ENCODE data around the gene RHBDD3.

The RHBDD3 gene

DNA sequence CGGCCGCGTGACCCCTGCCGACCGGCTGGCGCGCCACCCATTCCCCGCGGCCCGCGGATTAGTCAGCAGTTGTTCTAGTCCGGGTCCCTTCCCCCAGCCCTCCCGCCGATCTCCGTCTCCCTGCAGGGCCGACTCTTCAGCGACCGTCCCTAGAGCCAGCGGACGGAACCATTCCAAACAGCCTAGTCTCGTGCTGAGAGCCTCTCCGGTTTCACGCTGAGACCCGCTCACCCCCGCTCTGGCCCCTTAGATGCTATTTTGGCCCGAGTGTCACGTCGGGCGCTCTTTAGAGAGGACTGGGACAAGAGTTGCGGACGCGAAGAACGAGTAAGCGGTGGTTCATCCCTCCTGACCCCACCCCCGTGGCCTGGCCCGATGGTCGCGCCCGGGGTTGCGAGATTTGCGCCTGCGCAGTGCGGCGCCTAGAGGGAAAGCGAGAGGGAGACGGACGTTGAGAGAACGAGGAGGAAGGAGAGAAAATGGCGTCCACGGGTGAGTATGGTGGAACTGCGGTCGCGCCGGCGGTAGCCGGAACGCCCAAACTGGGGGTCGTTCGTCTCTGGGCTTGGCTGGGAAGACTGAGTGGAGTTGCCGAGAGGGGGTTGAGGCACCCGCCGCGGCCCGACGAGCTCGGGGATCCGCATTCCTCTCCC lies at the start of gene RHBDD3, which contains the start of gene EWSR1:
Gene RHBDD3 (minus strand): TSS at position 124 of the 653 bp plus-strand sequence. CDS start 2,355 bp downstream, outside the sequence.
Gene EWSR1 (plus strand): TSS at position 411 of the 653 bp plus-strand sequence. CDS start 69 bp downstream, at position 480.
- DNase-seq, result peak; percentile 83

DNA sequence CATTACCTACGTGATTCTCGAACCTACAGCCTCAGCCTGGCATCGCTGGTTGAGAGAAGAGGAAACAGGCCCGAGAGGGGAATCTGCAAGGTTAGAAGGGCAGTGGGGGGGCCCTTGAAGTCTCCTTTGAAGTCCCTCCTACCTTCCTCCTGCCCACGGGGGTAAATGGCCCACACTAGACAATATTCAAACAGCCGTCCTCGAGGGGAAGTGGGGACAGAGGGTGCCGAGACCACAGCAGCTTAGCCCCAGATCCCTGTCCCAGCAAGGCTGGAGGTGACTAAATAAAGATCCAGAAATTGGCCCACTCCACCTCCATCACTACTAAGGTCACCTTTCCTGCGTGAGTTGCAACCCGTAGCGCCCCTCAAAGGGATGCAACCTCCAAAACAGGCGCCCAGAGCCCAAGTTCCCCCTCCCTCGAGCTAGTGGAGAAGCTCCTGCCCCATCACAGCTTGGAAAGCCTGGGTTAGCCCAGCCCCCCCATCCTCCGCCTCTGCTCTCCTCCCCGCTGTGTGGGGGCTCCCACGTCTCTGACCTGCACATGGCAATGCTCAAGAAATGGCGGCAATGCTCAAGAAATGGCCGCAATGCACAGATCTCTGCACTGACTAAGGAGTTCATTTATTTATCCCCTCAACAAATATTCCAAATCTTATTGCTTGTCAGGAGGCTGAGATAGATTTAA lies 48.5 kb upstream of the RHBDD3 start:
- no peak for DNase-seq

- no peak for DNase-seq
Observed at GRCh38 chr22:29315286-29316140, 47.7 kb upstream of the RHBDD3 start, which contains the start of gene RASL10A. Gene RASL10A (minus strand): TSS chr22:29315697. CDS start chr22:29315246, 451 bp downstream.

GRCh38 chr22:29314537-29315285 lies 46.9 kb upstream of the RHBDD3 start:
- no peak for DNase-seq

DNA sequence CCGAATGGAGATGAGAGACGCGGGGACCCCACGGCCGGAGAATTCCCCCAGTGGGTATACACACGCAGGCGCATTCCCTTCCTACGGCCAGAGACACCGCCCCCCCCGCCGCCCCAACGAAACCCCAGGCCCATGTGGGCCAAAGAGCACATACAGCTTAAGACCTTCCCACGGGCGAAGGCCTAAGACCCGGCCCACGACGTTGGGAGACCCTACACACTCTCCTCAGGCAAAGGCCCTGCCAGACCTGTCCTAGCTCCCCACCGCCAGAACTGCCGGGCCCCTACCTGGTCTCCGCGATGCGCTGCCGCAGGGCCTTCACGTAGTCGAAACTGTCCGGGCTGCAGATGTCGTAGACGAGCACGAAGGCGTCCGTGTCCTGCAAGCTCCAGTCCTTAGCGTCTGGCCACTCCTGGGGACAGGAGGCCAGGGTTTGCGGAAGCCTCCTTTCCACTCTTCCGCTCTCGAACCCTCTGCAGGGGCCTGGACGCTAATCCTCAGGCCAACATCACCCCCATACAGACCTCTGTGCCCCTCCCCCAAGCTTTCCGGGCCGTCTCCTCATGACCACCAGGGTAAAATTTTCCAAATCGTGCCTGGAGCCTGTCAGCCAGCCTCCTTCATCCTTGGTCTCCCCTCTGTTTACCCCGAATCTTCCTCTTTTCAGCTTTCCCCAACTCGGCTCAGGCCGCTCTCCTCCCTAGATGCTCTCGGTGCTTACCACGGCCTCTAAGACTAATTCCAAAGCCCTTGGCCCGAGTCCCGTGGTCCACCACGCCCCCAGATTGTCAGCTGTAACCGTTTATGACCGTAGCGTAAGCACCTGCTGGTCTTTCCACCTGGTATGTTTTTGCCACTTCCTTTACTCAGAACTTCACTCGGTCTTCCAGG lies 46.0 kb upstream of the RHBDD3 start:
- DNase-seq, result no peak

GRCh38 chr22:29313126-29313575 lies 45.4 kb upstream of the RHBDD3 start:
- no peak for DNase-seq

DNA sequence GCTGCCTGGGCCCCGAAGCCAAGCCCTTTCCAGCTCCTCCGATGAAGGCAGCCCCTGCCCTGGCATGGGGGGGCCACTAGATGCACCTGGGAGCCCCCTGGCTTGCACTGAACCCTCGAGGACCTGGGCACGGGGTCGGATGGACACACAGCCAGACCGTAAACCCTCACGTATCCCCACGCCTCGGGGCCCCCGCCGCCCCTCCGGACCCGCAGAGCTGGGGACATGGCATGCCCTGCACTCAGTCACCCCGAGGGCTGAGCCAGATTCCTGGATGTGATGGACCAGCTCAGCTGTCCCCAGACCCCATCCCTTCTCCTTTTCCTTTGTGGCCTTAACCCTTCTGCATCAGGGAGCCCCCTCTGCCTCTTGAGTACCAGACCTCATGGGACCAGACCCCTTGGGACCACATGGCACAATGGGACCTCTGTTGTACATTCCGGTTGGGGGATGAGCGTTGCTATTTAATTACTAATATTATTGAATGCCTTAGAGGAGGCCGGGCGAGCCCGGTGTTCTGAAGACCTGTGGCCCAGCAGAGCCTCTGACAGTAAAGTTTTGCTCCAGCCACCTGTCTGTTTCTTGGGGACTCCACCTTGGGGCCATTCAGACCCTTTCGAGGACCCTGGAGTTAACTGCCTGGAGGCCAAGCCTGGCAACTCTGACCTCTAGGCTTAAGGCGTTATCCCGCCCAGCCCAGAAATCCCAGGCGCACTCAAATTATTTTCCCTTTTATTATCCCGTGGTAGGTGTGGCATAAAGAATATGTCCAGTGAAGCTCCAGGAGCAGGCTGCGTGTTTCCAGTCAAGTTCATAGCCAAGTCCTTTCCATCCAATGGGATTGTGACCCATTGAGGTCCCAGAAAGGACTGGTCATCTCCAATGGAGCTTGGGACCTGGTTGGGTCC lies 44.7 kb upstream of the RHBDD3 start:
- DNase-seq, result no peak

GRCh38 chr22:29311464-29312217 lies 43.9 kb upstream of the RHBDD3 start:
- no peak for DNase-seq

- DNase-seq, result peak; percentile 60
Observed at GRCh38 chr22:29310863-29311339, 43.1 kb upstream of the RHBDD3 start.

- no peak for DNase-seq
Observed at GRCh38 chr22:29310065-29310862, 42.5 kb upstream of the RHBDD3 start.

GRCh38 chr22:29309332-29310064 lies 41.7 kb upstream of the RHBDD3 start:
- no peak for DNase-seq

DNA sequence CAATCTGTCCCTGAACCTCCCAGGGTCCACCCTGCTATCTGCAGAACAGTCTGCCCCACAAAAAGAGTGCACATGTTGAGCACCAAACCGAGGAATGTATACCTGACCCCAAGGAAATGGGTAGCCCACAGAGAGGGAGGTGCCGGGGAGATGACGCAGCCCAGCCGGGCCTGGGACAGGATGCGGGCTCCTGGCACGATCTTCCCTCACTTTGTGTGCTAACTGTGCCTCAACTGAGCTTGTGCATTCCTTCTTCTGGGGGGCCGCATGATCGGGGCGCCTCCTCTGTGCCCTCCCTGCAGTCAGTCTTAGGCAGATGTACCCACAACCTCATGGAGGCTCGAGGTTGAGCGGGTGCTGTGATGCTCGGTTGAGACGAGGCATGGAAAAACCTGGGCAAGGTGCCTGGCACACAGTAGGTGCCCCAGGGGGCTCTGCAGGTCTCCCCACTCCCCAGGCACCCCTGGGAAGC lies 41.0 kb upstream of the RHBDD3 start:
- peak; percentile 80 for DNase-seq

- peak; percentile 29 for DNase-seq
Observed at GRCh38 chr22:29308148-29308790, 40.5 kb upstream of the RHBDD3 start.

DNA sequence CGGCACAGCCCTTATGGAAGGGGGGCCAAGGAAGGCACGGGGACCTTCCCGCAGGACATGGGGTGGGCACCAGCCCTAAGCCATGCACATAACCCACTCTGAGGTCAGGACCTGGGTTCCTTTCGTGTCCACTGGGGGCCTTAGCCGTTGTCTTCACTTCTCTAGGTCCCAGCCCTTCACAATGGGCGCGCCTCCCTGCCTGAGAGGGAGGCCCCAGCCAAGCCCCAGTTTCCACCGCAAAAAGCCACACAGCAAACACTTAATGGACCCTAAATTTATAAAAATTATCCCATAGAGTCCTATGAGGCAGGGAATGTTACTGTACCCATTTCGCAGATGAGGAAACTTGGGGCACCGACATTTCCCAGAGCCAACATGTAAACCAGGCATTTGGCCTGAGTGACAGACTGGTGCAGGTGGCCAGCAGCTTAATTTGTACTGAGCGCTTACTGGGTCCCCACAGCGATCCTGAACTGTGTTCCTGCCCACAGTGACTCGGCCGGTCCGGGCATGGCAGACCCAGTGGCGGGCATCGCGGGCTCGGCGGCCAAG lies 39.9 kb upstream of the RHBDD3 start:
- DNase-seq, result no peak

DNA sequence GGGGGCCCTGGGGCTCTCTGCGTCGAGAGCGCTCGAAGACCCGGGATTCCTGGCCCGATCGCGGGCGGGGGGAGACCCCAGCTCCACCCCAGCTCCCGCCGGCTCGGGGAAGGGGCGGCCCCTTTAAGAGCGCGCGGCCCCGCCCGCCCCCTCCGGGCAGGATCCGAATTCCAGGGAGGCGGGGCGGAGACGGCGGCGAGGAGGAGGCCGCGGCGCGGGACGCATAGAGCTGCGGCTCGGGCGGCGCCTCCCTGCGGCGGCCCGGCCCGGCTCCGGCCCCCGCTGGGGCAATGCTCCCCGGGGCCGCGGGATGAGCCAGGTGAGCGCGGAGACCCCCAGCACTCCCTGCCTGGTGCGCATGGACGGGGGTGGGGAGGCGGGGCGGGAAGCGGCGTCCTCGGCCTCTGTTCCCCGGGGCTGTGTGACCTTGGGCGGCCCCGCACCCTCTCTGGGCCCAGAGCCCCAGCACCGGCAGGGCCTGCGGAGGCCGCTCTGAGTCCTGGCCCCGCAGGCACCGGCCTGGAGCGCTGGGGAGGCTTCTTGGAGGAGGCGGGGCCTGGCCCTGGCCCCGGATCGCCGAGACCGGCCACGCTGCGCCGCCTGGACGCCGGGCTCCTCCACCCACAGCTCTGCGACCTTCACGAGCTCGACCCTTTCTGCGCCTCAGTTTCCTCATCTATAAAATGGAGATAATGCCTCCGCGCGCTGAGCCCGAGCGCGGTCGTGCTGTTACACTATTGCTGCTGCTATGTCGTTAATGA lies 39.2 kb upstream of the RHBDD3 start:
- peak; percentile 21 for DNase-seq
